ENCODE measurements around the gene C3orf18. TPM values are rescaled to one million over a fixed set of nuclear protein-coding genes. Genes with fewer than 3 reads are reported as not detected.

Gene C3orf18
- total RNA-seq, 1 donor from 2014 or later, result 12.5 TPM

GRCh38 chr3:50552598-50552997, 14.9 kb downstream of the C3orf18 start:
- Mint-ChIP-seq H3K27ac (no peak overlapping the region), H3K36me3 (ENCODE audit: insufficient read depth) (no peaks in the 10 kb centered on the region), H3K4me3 (ENCODE audit: low read depth) (no peak overlapping the region), H3K9me3 (ENCODE audit: low read depth) (no peaks in the 10 kb centered on the region), H3K27me3 (peaks cover 17% of the 10 kb centered on the region), H3K4me1 (ENCODE audit: low read depth) (no peaks in the 10 kb centered on the region)
- no peak for TF ChIP-seq CTCF (IDR thresholded peaks at IDR 0.05; ENCODE audit: unreplicated experiment)
- DNase-seq (ENCODE audit: low spot score, unreplicated experiment), result no peak

GRCh38 chr3:50551681-50552435, 15.7 kb downstream of the C3orf18 start:
- Mint-ChIP-seq H3K9me3 (ENCODE audit: low read depth) (no peaks in the 10 kb centered on the region), H3K27me3 (peaks cover 15% of the 10 kb centered on the region), H3K4me3 (ENCODE audit: low read depth) (no peak overlapping the region), H3K27ac (no peak overlapping the region), H3K4me1 (ENCODE audit: low read depth) (no peaks in the 10 kb centered on the region), H3K36me3 (ENCODE audit: insufficient read depth) (no peaks in the 10 kb centered on the region)
- no peak for DNase-seq (ENCODE audit: low spot score, unreplicated experiment)
- no peak for TF ChIP-seq CTCF (IDR thresholded peaks at IDR 0.05; ENCODE audit: unreplicated experiment)

GRCh38 chr3:50551054-50551659, 16.4 kb downstream of the C3orf18 start:
- Mint-ChIP-seq H3K27ac (no peak overlapping the region), H3K36me3 (ENCODE audit: insufficient read depth) (no peaks in the 10 kb centered on the region), H3K27me3 (peaks cover 15% of the 10 kb centered on the region), H3K4me3 (ENCODE audit: low read depth) (no peak overlapping the region), H3K9me3 (ENCODE audit: low read depth) (no peaks in the 10 kb centered on the region), H3K4me1 (ENCODE audit: low read depth) (no peaks in the 10 kb centered on the region)
- DNase-seq (ENCODE audit: low spot score, unreplicated experiment), result no peak
- TF ChIP-seq CTCF (IDR thresholded peaks at IDR 0.05; ENCODE audit: unreplicated experiment), result no peak

GRCh38 chr3:50550079-50550736, 17.3 kb downstream of the C3orf18 start:
- Mint-ChIP-seq H3K4me3 (ENCODE audit: low read depth) (no peak overlapping the region), H3K9me3 (ENCODE audit: low read depth) (no peaks in the 10 kb centered on the region), H3K27me3 (peaks cover 15% of the 10 kb centered on the region), H3K27ac (peak overlapping the region; percentile 64), H3K36me3 (ENCODE audit: insufficient read depth) (no peaks in the 10 kb centered on the region), H3K4me1 (ENCODE audit: low read depth) (no peaks in the 10 kb centered on the region)
- peak; percentile 91 for TF ChIP-seq CTCF (IDR thresholded peaks at IDR 0.05; ENCODE audit: unreplicated experiment)
- peak; percentile 68 for DNase-seq (ENCODE audit: low spot score, unreplicated experiment)

- Mint-ChIP-seq H3K27ac (no peak overlapping the region), H3K27me3 (peaks cover 11% of the 10 kb centered on the region), H3K4me3 (ENCODE audit: low read depth) (no peak overlapping the region), H3K36me3 (ENCODE audit: insufficient read depth) (no peaks in the 10 kb centered on the region), H3K9me3 (ENCODE audit: low read depth) (no peaks in the 10 kb centered on the region), H3K4me1 (ENCODE audit: low read depth) (no peaks in the 10 kb centered on the region)
- TF ChIP-seq CTCF (IDR thresholded peaks at IDR 0.05; ENCODE audit: unreplicated experiment), result no peak
- no peak for DNase-seq (ENCODE audit: low spot score, unreplicated experiment)
Measured at GRCh38 chr3:50549226-50549625, 18.3 kb downstream of the C3orf18 start.
